ENCODE measurements around the gene TRPV3.

DNA sequence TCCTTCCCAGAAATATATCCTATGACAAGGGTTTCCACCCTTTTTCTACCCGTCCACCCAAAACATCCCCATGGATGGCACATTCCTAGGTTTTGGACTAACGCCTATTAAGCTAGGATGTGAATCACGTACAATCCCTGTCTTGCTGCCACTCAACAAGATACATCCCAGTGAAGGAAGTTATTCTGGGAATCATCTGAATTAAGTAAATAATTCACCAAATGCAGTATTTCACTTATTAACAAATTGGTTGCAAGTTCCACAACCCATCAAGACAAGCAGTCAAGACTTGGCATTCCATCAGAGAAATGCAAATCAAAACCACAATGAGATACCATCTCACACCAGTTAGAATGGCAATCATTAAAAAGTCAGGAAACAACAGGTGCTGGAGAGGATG is 49.7 kb downstream of the TRPV3 start:
- TF ChIP-seq CTCF (IDR thresholded peaks at IDR 0.05; ENCODE audit: low read depth, low read length): no peak
- TF ChIP-seq EZH2phosphoT487 (IDR thresholded peaks at IDR 0.05; ENCODE audit: low read depth): no peak

All from OCI-LY3 (cell line).